Natural killer cell treated with Interleukin-12 subunit alpha and Interleukin-12 subunit beta and Interleukin-15 and Interleukin-18, amount 100 ng/mL, for 72 hours (primary cell): ENCODE data around the gene MYO16. TPM values are rescaled to one million over a fixed set of nuclear protein-coding genes. Genes with fewer than 3 reads are reported as not detected.
A peak's percentile ranks its signal among the peaks of the same experiment; 100 is the strongest.

ENCODE experiments used
- ATAC-seq, 2 donors: fragments of 150-1000 bp; cut with Tn5 transposase in 1 of 2; sonication (Bioruptor Pico), chemical (Tn5 transposase) in 1 of 2; 2 replicates each; pipeline ENCODE4 v1.10.0; 2021
- DNase-seq: peaks from one replicate; pipeline ENCODE4 v3.0.0; 2022; ENCODE audit warnings: low spot score
- H3K27ac Mint-ChIP-seq, 2 donors: 1 replicate in 1 of 2; 2 replicates in 1 of 2; pipeline ENCODE4 v1.8.0; 2022; ENCODE audit warnings: mixed read lengths in 2 of 2, mild to moderate bottlenecking in 1 of 2, moderate library complexity in 1 of 2
- H3K27me3 Mint-ChIP-seq, 2 donors: 1 replicate in 1 of 2; 2 replicates in 1 of 2; pipeline ENCODE4 v1.8.0; 2022; ENCODE audit warnings: mixed read lengths in 2 of 2
- H3K36me3 Mint-ChIP-seq: one replicate; pipeline ENCODE4 v1.8.0; 2022; ENCODE audit warnings: mixed read lengths
- H3K4me1 Mint-ChIP-seq, 2 donors: 1 replicate in 1 of 2; 2 replicates in 1 of 2; pipeline ENCODE4 v1.8.0; 2022; ENCODE audit warnings: low read depth in 2 of 2, mixed read lengths in 2 of 2, mild to moderate bottlenecking in 1 of 2
- H3K4me3 Mint-ChIP-seq: one replicate; pipeline ENCODE4 v1.8.0; 2022; ENCODE audit warnings: mixed read lengths
- H3K9me3 Mint-ChIP-seq: 2 replicates; pipeline ENCODE4 v1.8.0; 2022; ENCODE audit warnings: mixed read lengths
- total RNA-seq, 2 donors: library from RNA; stranded (reverse); gene quantifications; one replicate each; pipeline ENCODE4 v1.2.3, GENCODE V29; 2022

MYO16 gene
- total RNA-seq, 2 donors from 2014 or later: not detected

DNA sequence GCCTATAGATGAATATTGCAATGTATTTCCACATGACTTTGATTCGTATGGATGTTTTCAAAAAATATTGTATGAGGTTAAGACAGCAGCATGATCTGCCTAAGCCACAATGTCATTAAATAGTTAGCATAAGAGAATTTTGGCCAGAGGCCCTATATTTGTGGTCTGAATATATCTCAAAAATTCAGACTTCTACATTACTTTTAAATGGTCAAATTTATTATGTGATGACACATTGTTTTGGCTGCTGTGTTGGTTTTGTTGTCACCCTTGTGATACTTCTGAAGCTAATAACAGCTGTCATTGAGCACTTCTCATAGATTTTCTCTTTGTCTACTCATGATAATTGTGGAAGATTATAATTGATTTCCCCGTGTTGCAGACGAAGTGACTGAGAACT is 288.2 kb downstream of the MYO16 start:
- ATAC-seq (no peak), DNase-seq (no peak)
- H3K27ac Mint-ChIP-seq: no peak overlapping the region
- H3K4me3 Mint-ChIP-seq: no peak overlapping the region
- H3K9me3 Mint-ChIP-seq: no peaks in the 10 kb centered on the region
- H3K27me3 Mint-ChIP-seq: no peaks in the 10 kb centered on the region
- peaks cover 13 to 23% of the 10 kb centered on the region in 2 donors for H3K4me1 Mint-ChIP-seq
- no peaks in the 10 kb centered on the region for H3K36me3 Mint-ChIP-seq

DNA sequence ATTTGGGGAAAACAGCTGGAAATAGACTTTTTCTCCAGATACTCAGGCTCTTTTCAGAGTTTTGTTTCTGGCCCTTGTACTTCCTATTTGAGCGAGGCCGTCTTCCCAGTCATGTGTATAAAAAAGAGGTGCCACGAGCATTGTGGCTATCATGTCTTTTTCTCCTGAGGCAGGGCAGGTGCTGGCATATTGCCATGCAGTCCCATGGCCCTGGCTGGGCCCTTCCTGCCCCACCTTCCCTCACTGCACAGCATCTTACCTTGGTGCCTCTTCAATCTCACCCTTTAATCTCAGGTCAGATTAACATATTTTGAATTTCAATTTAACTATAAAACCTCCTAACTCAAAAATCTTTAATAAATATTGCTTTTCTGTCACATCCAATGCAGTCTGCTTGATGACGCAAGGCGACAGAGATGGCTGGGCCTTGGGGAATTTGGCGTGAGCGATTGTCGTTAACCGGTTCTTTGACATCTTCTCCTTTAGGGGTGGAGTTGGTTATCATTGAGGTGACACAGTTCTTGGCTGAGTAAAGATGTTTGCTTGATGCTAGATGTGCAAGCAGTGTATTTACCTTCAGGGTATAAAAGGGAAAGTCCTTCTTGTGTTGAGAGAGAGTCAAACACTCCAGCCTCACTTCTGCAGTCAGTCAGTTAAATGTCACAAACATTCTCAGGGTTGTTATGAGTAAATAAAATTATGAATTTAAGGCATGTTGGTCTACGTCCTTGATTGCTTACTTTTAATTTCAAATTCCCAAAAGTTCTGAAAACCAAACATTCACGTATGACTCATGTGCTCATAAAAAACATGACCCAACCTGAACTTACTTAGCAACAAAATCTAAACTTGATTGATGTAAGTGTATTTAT is 289.9 kb downstream of the MYO16 start:
- H3K27ac Mint-ChIP-seq: no peak overlapping the region
- H3K27me3 Mint-ChIP-seq: no peaks in the 10 kb centered on the region
- no peak overlapping the region for H3K4me3 Mint-ChIP-seq
- no peak for DNase-seq
- peaks cover 13 to 23% of the 10 kb centered on the region in 2 donors for H3K4me1 Mint-ChIP-seq
- H3K9me3 Mint-ChIP-seq: no peaks in the 10 kb centered on the region
- H3K36me3 Mint-ChIP-seq: no peaks in the 10 kb centered on the region
- ATAC-seq: no peak

DNA sequence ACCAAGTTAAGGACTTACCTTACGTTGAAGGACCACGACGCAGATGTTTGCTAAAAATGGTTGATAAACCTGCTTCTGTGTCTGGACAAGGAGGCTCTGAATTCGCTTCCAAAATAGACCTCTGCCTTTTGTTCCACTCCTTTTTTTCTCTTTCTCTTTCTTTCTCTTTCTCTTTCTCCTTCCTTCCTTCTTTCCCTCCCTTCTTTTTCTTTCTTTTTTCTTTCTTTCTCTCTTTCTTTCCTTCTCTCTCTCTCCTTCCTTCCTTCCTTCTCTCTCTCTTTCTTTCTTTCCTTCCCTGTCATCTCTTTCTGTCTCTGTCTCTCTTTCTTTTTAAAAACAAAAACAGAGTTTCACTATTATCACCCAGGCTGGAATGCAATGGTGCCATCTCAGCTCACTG is 290.7 kb downstream of the MYO16 start:
- no peak overlapping the region for H3K27ac Mint-ChIP-seq
- DNase-seq (no peak), ATAC-seq (no peak)
- no peak overlapping the region for H3K4me3 Mint-ChIP-seq
- no peaks in the 10 kb centered on the region for H3K27me3 Mint-ChIP-seq
- H3K9me3 Mint-ChIP-seq: no peaks in the 10 kb centered on the region
- H3K36me3 Mint-ChIP-seq: no peaks in the 10 kb centered on the region
- peaks cover 11 to 20% of the 10 kb centered on the region in 2 donors for H3K4me1 Mint-ChIP-seq

DNA sequence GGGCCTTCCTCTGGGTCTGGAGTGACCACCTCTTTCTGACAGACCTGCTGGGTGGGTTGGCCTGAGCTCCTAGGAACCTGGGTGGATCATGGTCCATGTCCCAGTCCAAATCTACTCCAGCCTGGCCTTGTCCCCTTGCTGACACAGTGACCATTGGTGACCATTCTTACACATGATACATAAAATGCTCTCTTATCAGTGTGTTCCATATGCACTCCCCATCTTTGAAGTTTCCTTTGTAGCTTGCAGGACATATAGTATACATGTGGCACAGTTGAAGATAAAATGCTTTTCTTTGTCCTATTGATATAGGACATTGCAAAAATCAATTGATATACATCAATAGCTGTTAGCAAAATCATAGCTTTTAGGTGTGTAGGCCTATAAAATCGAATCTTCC is 291.8 kb downstream of the MYO16 start:
- H3K27me3 Mint-ChIP-seq: no peaks in the 10 kb centered on the region
- DNase-seq: no peak
- no peak overlapping the region for H3K4me3 Mint-ChIP-seq
- H3K4me1 Mint-ChIP-seq: peaks cover 2 to 9% of the 10 kb centered on the region in 2 donors
- no peaks in the 10 kb centered on the region for H3K9me3 Mint-ChIP-seq
- no peak overlapping the region for H3K27ac Mint-ChIP-seq
- ATAC-seq: peak in 1 of 2 donors; percentile 15
- no peaks in the 10 kb centered on the region for H3K36me3 Mint-ChIP-seq

DNA sequence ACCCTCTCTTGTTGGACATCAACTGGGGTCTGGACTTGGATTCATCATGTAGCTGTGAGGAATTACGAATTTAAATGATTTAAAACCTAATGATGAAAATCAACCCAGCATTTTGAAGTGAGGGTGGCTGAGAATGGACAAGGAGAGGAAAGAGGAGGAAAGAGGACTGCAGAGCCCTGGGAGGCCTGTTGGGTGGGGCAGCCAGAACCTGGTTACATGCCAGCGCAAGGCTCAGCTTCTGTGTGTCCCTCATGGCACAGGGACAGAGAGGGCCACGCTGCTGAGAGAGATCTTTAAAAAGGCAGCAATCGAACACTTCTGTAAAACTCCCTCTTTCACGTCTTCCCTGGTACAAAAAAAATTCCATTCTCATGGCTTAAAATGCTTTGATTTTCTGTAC is 292.7 kb downstream of the MYO16 start:
- H3K9me3 Mint-ChIP-seq: no peaks in the 10 kb centered on the region
- H3K27me3 Mint-ChIP-seq: no peaks in the 10 kb centered on the region
- ATAC-seq (no peak), DNase-seq (no peak)
- peaks cover 0 to 5% of the 10 kb centered on the region in 2 donors for H3K4me1 Mint-ChIP-seq
- no peak overlapping the region for H3K27ac Mint-ChIP-seq
- no peaks in the 10 kb centered on the region for H3K36me3 Mint-ChIP-seq
- no peak overlapping the region for H3K4me3 Mint-ChIP-seq

DNA sequence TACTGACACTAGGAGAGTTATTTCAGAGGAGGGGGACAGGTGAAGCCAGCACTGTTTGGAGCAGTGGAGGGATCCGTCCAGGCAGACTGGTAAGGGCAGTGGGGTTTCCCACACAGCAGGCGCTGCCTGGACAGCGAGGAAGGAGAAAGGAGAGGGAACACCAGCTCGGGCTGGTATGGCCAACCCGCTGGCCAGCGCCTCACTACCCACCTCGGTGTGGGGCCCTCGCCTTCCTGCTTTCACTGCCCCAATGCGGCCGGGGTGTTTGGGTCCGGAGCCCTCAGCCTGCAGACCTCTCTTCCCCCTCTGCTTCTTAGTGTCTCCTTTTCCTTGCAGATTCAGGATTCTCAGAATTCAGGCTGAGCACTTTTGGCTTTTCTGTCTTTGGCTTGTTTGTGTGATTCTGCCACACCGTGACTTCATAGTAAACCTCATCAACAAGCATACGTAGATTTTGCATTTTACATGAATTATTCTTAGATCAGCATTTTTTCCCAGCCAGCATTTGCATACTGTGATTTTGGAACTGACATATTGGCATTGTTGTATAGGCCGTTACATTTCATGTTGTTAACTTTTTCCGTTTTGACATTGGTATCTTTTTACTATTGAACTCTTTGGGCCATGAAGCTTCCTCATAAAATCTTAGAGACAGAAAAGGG is 294.1 kb downstream of the MYO16 start:
- no peaks in the 10 kb centered on the region for H3K36me3 Mint-ChIP-seq
- H3K4me1 Mint-ChIP-seq: peaks cover 0 to 5% of the 10 kb centered on the region in 2 donors
- no peaks in the 10 kb centered on the region for H3K9me3 Mint-ChIP-seq
- no peak overlapping the region for H3K27ac Mint-ChIP-seq
- peak in 1 of 2 donors; percentile 29 for ATAC-seq
- no peak for DNase-seq
- no peaks in the 10 kb centered on the region for H3K27me3 Mint-ChIP-seq
- no peak overlapping the region for H3K4me3 Mint-ChIP-seq

DNA sequence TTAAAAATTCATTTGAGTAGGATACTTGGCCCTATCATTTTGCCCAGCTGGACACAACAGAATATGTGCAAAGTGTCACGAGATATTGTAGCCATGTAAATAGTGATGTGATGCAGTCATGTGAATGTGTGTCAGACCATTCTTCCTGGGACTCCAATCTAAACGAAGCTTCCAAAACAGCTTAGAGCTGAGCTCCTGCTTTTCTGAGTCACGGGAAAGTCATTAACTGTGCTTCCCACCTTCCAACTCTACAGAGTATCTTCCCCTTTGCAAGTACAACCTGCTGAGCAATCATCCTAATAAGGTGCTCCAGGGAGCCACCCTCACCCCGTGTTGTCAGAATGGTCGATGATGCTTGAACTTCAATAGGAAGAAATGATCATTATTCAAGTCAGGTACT is 294.7 kb downstream of the MYO16 start:
- Mint-ChIP-seq H3K27me3 (no peaks in the 10 kb centered on the region), H3K36me3 (no peaks in the 10 kb centered on the region), H3K4me1 (peaks cover 0 to 5% of the 10 kb centered on the region in 2 donors), H3K27ac (no peak overlapping the region), H3K4me3 (no peak overlapping the region), H3K9me3 (no peaks in the 10 kb centered on the region)
- DNase-seq (no peak), ATAC-seq (no peak)

DNA sequence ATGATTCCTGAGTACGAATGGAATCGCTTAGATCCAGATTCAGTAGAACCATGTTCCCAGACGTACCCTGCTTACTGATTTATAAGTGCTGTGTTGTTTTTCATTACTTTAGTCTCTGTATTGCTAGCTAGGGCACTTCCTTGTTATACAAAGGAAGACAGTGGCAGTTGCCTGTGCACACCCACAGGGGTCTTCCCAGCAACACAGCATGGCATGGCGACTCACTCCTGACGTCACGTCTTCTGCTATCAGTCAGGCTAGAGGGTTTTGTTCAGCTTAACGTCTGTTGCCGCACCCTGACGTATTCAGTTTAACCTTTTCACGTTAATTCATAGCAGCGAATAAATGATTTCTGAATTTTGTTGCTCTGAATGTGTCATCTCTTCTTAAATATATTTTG is 295.1 kb downstream of the MYO16 start:
- no peaks in the 10 kb centered on the region for H3K36me3 Mint-ChIP-seq
- no peak for ATAC-seq
- no peak overlapping the region for H3K4me3 Mint-ChIP-seq
- peaks cover 0 to 5% of the 10 kb centered on the region in 2 donors for H3K4me1 Mint-ChIP-seq
- no peaks in the 10 kb centered on the region for H3K9me3 Mint-ChIP-seq
- peaks cover 0 to 3% of the 10 kb centered on the region in 2 donors for H3K27me3 Mint-ChIP-seq
- DNase-seq: no peak
- H3K27ac Mint-ChIP-seq: no peak overlapping the region

DNA sequence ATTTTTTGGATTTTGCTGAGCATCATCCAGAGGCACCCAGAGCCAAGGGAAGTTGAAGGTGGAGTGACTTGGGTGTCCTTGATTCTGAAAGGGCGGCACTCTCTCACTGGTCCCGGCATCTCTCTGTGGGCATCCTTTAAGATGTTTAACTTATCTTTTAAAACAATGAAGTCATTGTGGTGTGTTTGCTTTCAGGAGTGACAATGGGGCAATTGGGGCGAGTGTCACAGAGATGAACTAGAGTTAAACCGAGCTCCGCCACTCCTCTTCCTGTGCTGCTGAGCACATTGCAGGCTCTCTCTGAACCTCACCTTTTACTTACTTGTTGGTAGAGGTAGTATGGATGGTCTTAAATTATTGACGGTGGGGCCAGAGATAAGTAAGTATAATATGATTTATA is 295.7 kb downstream of the MYO16 start:
- Mint-ChIP-seq H3K36me3 (no peaks in the 10 kb centered on the region), H3K9me3 (no peaks in the 10 kb centered on the region), H3K27me3 (peaks cover 0 to 3% of the 10 kb centered on the region in 2 donors), H3K4me3 (no peak overlapping the region), H3K27ac (no peak overlapping the region), H3K4me1 (peaks cover 0 to 4% of the 10 kb centered on the region in 2 donors)
- ATAC-seq: no peak
- no peak for DNase-seq

DNA sequence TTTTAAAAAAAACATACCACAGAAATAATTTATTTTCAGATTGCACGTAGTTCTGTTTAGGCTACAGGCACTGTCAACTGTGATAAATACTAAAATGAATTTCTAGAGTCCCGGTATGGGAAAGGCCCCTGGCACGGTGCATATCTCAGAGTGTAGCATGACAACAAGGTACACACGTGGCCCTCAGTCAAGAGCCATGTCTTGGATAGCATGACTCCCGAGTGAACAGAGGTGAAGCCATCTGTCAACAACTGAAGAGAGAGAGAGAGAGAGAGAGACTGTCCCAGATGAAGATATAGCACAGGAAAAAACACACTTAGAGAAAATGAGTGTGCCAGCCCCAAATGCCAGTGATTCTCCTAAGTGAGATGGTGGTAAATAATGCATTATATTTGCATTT is 297.5 kb downstream of the MYO16 start:
- H3K27ac Mint-ChIP-seq: no peak overlapping the region
- H3K27me3 Mint-ChIP-seq: peaks cover 0 to 3% of the 10 kb centered on the region in 2 donors
- H3K9me3 Mint-ChIP-seq: no peaks in the 10 kb centered on the region
- H3K4me1 Mint-ChIP-seq: no peaks in the 10 kb centered on the region
- H3K36me3 Mint-ChIP-seq: no peaks in the 10 kb centered on the region
- no peak overlapping the region for H3K4me3 Mint-ChIP-seq
- DNase-seq: no peak
- ATAC-seq: no peak

DNA sequence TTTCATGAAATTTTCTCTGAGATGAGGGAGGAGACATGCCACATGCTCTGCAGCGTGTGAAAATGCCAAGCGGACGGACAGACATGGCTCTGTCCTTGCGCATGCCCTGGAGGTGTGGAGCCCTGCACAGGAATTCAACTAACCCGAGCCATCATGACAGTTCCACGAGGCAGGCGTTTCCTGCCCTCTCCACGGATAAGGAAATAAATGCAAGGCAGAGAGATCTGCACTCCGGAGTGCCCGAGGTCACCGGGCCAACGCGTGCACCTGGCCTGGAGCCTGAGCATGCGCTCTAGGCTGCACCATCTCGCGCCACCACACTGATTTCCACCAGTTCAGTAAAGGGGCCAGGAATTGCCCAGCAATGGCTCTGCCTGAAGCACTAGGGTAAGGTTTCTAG is 298.2 kb downstream of the MYO16 start:
- Mint-ChIP-seq H3K36me3 (no peaks in the 10 kb centered on the region), H3K4me1 (no peaks in the 10 kb centered on the region), H3K27me3 (peaks cover 0 to 3% of the 10 kb centered on the region in 2 donors), H3K4me3 (no peak overlapping the region), H3K27ac (no peak overlapping the region), H3K9me3 (no peaks in the 10 kb centered on the region)
- ATAC-seq (peak in 1 of 2 donors; percentile 33), DNase-seq (no peak)

DNA sequence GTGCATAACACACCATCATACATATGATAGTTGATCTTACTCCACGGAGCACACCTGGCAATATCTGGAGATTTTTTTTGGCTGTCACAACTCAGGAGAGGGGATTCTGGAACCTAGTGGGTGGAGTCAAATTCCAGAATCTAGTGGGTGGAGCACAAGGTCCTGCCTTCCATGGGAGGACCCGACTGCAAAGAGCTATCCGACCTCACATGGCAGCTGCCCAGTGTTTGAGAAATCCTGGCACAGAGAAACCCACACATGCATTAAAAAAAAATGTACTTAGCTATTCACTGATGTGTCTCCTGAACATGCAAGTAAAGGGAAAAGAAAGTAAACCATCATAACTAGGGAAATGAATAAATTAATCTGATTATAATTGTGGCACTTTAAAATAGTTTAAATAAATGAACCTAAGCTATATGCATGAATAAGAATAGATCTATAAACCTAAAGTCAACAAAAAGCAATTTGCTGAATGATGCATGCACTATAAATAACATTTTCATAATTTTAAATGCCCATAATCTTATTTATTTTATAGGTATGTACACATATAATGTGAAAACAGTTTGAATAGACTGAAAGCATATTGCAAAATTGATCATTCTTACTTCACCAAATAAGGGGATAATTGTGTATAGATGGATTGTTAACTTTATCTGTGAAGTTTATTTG is 300.3 kb downstream of the MYO16 start:
- H3K4me3 Mint-ChIP-seq: no peak overlapping the region
- H3K27ac Mint-ChIP-seq: no peak overlapping the region
- peaks cover 0 to 3% of the 10 kb centered on the region in 2 donors for H3K27me3 Mint-ChIP-seq
- H3K9me3 Mint-ChIP-seq: no peaks in the 10 kb centered on the region
- DNase-seq (no peak), ATAC-seq (no peak)
- H3K4me1 Mint-ChIP-seq: no peaks in the 10 kb centered on the region
- H3K36me3 Mint-ChIP-seq: no peaks in the 10 kb centered on the region

DNA sequence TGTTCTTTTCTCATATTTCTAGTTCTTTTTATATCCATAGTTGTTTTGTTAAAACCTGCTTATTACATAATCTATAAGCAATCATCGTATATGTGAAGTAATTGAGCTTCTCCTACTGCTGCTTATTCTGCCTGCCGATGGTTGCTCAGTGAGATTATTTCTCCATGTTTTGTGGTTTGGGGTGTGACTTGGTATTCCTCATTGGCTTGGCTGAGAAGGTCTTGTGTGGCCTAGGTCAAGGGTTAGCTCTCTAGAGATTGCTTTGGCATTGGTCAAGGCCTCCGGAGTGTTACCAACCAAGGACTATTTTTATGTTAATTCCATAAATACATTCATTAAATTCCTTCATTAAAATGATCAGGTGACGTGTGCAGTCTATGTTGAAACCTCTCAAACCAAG is 302.8 kb downstream of the MYO16 start:
- Mint-ChIP-seq H3K27me3 (peaks cover 11 to 14% of the 10 kb centered on the region in 2 donors), H3K9me3 (no peaks in the 10 kb centered on the region), H3K27ac (no peak overlapping the region), H3K36me3 (no peaks in the 10 kb centered on the region), H3K4me3 (no peak overlapping the region), H3K4me1 (no peaks in the 10 kb centered on the region)
- ATAC-seq (no peak), DNase-seq (no peak)

DNA sequence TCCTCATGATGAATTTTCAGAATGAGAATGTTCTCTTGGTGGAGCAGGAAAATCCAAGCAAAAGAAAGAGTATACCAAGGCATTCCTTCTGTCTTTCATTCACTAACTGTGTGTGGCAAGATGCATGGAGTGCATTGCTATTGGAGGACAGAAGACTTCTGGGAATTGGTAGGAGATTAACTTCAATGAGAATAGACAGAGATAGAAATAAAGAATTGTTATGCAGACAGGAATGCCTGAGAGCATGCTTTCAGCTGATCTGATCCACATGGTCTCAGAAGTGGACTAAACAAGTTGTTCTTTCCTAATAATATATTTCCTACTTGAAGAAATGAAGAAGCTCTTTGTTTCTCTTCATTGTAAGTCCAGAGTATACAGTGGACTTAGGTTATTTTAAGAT is 303.6 kb downstream of the MYO16 start:
- ATAC-seq (no peak), DNase-seq (no peak)
- Mint-ChIP-seq H3K27ac (no peak overlapping the region), H3K4me3 (no peak overlapping the region), H3K4me1 (no peaks in the 10 kb centered on the region), H3K27me3 (peaks cover 14 to 17% of the 10 kb centered on the region in 2 donors), H3K9me3 (no peaks in the 10 kb centered on the region), H3K36me3 (no peaks in the 10 kb centered on the region)
